Neural cell (in vitro differentiated cells): ENCODE results near the gene SPACA6. TPM values are rescaled to one million over a fixed set of nuclear protein-coding genes. Genes with fewer than 3 reads are reported as not detected.
A peak's percentile ranks its signal among the peaks of the same experiment; 100 is the strongest.
"Not testable (repeated sequence)": the region's sequence is repeated elsewhere in the genome, so short reads cannot be mapped to it uniquely, and the experiment has no call there.

Source experiments
- H2AFZ ChIP-seq: fragments of 200-600, 300-800 bp; sonication (generic), shearing (Covaris generic); 2 replicates; pipeline ENCODE4 v1.6.0; 2014; ENCODE audit warnings: low read depth, mild to moderate bottlenecking, antibody characterized with exemption, low read length, moderate library complexity
- H3F3A ChIP-seq: fragments of 200-600 bp; shearing (Covaris generic); 2 replicates; pipeline ENCODE4 v1.6.1; 2016; ENCODE audit warnings: mild to moderate bottlenecking, moderate library complexity, mixed read lengths, antibody characterized with exemption, low read length; ENCODE audit not compliant: insufficient read depth, poor library complexity, severe bottlenecking
- H3K27ac ChIP-seq: fragments of 200-600, 300-800 bp; sonication (generic), shearing (Covaris generic); 2 replicates; pipeline ENCODE4 v1.5.1; 2014; ENCODE audit warnings: mild to moderate bottlenecking, low read length, moderate library complexity
- H3K27me3 ChIP-seq: fragments of 300-800, 200-600 bp; sonication (generic), shearing (Covaris generic); 2 replicates; pipeline ENCODE4 v1.6.0; 2014; ENCODE audit warnings: mild to moderate bottlenecking, low read depth, low read length, moderate library complexity; ENCODE audit not compliant: insufficient read depth
- H3K36me3 ChIP-seq: fragments of 300-800, 200-600 bp; sonication (generic), shearing (Covaris generic); 2 replicates; pipeline ENCODE4 v1.5.1; 2014; ENCODE audit warnings: mild to moderate bottlenecking, antibody characterized with exemption, low read length, moderate library complexity; ENCODE audit not compliant: insufficient read depth
- H3K4me2 ChIP-seq: fragments of 300-800, 200-600 bp; sonication (generic), shearing (Covaris generic); 2 replicates; pipeline ENCODE4 v1.6.0; 2014; ENCODE audit warnings: mild to moderate bottlenecking, low read length
- H3K4me3 ChIP-seq: fragments of 300-800, 200-600 bp; sonication (generic), shearing (Covaris generic); 2 replicates; pipeline ENCODE4 v1.5.1; 2014; ENCODE audit warnings: mild to moderate bottlenecking, low read length, moderate library complexity
- H3K79me2 ChIP-seq: fragments of 200-600 bp; shearing (Covaris generic); replicated peaks from 2 replicates; pipeline ENCODE4 v1.6.0; 2014; ENCODE audit warnings: mild to moderate bottlenecking, low read length, moderate library complexity; ENCODE audit not compliant: insufficient read depth
- H3K9ac ChIP-seq: fragments of 300-800, 200-600 bp; sonication (generic), shearing (Covaris generic); 2 replicates; pipeline ENCODE4 v1.6.1; 2016; ENCODE audit warnings: mild to moderate bottlenecking, low read length, mixed read lengths
- H3K9me2 ChIP-seq: fragments of 200-600 bp; shearing (Covaris generic); 2 replicates; pipeline ENCODE4 v1.6.1; 2016; ENCODE audit warnings: mild to moderate bottlenecking, low read length, mixed read lengths; ENCODE audit not compliant: insufficient read depth
- H3K9me3 ChIP-seq: fragments of 200-600, 300-800 bp; sonication (generic), shearing (Covaris generic); 2 replicates; pipeline ENCODE4 v1.6.1; 2016; ENCODE audit warnings: mild to moderate bottlenecking, mixed run types, low read length, moderate library complexity, mixed read lengths
- H4K20me1 ChIP-seq: fragments of 200-600 bp; shearing (Covaris generic); 2 replicates; pipeline ENCODE4 v1.6.1; 2016; ENCODE audit warnings: mild to moderate bottlenecking, mixed run types; ENCODE audit not compliant: insufficient read depth
- CTCF ChIP-seq: fragments of 450-650 bp; IDR thresholded peaks from 2 replicates; pipeline ENCODE4 v1.5.1; 2014; ENCODE audit warnings: antibody characterized with exemption, mild to moderate bottlenecking, moderate library complexity; ENCODE audit not compliant: poor library complexity, severe bottlenecking
- EP300 ChIP-seq: fragments of 450-650 bp; conservative IDR thresholded peaks from 2 replicates; pipeline ENCODE4 v1.6.1; 2014; ENCODE audit warnings: antibody characterized with exemption, mild to moderate bottlenecking, moderate library complexity; ENCODE audit not compliant: poor library complexity, severe bottlenecking
- EZH2 ChIP-seq: fragments of 200-600, 300-800 bp; shearing (Covaris generic), sonication (generic); IDR thresholded peaks from 2 replicates; pipeline ENCODE4 v1.6.1; 2014; ENCODE audit warnings: antibody characterized with exemption, low read length, borderline replicate concordance, mild to moderate bottlenecking; ENCODE audit not compliant: insufficient read depth, poor library complexity, severe bottlenecking
- MXI1 ChIP-seq: fragments of 450-650 bp; conservative IDR thresholded peaks from 2 replicates; pipeline ENCODE4 v1.6.1; 2014; ENCODE audit warnings: antibody characterized with exemption, mild to moderate bottlenecking; ENCODE audit not compliant: poor library complexity, severe bottlenecking
- POLR2AphosphoS5 ChIP-seq: IDR thresholded peaks from 2 replicates; pipeline ENCODE4 v1.6.1; 2012
- RAD21 ChIP-seq: fragments of 450-650 bp; conservative IDR thresholded peaks from 2 replicates; pipeline ENCODE4 v1.6.1; 2014; ENCODE audit warnings: antibody characterized with exemption, mild to moderate bottlenecking, moderate library complexity
- REST ChIP-seq: IDR thresholded peaks from 2 replicates; pipeline ENCODE4 v1.6.1; 2012; ENCODE audit warnings: borderline replicate concordance
- SMC3 ChIP-seq: fragments of 450-650 bp; conservative IDR thresholded peaks from 2 replicates; pipeline ENCODE4 v1.6.1; 2014; ENCODE audit warnings: antibody characterized with exemption, mild to moderate bottlenecking, moderate library complexity; ENCODE audit not compliant: poor library complexity
- TAF1 ChIP-seq: IDR thresholded peaks from 2 replicates; pipeline ENCODE4 v1.6.1; 2012; ENCODE audit warnings: low read depth
- polyA minus RNA-seq: library from RNA; depleted of rRNA, polyadenylated mRNA; stranded (reverse); fragments of >200 nt; gene quantifications from 2 replicates; pipeline ENCODE4 v1.2.3, GENCODE V29; 2014
- polyA plus RNA-seq: library from polyadenylated mRNA; depleted of rRNA; stranded (reverse); fragments of >200 nt; gene quantifications from 2 replicates; pipeline ENCODE4 v1.2.3, GENCODE V29; 2014

Gene SPACA6
- polyA plus RNA-seq (5.2 and 11.6 TPM in 2 replicates), polyA minus RNA-seq (6.1 and 6.9 TPM in 2 replicates)

DNA sequence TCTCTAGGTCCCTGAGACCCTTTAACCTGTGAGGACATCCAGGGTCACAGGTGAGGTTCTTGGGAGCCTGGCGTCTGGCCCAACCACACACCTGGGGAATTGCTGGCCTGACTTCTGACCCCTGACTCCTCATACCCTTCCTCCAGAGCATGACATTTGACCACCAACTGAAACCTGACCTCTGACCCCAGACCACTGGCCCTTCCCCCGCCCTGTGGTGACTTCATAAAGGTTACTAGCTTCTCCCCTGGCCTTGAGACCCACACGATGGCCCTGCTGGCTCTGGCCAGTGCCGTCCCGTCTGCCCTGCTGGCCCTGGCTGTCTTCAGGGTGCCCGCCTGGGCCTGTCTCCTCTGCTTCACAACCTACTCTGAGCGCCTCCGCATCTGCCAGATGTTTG lies at the start of gene SPACA6:
Gene SPACA6 (plus strand): TSS at position 71 of the 400 bp plus-strand sequence. CDS start 197 bp downstream, at position 268.
- peak within 1 kb of the TSS; percentile 92 for H3K9ac ChIP-seq
- H3K9me2 ChIP-seq, result no peaks in the 10 kb centered on the region
- no peaks in the 10 kb centered on the region for H3K9me3 ChIP-seq
- H3F3A ChIP-seq, result no peaks in the 10 kb centered on the region
- no peak within 1 kb of the TSS for H3K27ac ChIP-seq
- no peak for TF ChIP-seq MXI1
- no peak for TF ChIP-seq EP300
- TF ChIP-seq EZH2, result no peak
- no peak for TF ChIP-seq SMC3
- TF ChIP-seq RAD21, result no peak
- TF ChIP-seq POLR2AphosphoS5, result no peak
- no peak for TF ChIP-seq CTCF
- no peak for TF ChIP-seq TAF1
- no peak for TF ChIP-seq REST
- peaks cover 39% of the 10 kb centered on the region for H3K79me2 ChIP-seq
- peak within 1 kb of the TSS; percentile 33 for H3K4me2 ChIP-seq
- H3K36me3 ChIP-seq, result peaks cover 2% of the 10 kb centered on the region
- H2AFZ ChIP-seq, result no peak within 1 kb of the TSS
- peak within 1 kb of the TSS; percentile 90 for H3K4me3 ChIP-seq
- H3K27me3 ChIP-seq, result no peaks in the 10 kb centered on the region
- peaks cover 13% of the 10 kb centered on the region for H4K20me1 ChIP-seq

- no peak overlapping the region for H3K4me2 ChIP-seq
- no peak overlapping the region for H3K27ac ChIP-seq
- no peak overlapping the region for H3K9ac ChIP-seq
- no peaks in the 10 kb centered on the region for H3K27me3 ChIP-seq
- H2AFZ ChIP-seq, result no peak overlapping the region
- no peaks in the 10 kb centered on the region for H3F3A ChIP-seq
- TF ChIP-seq EZH2 (no peak), REST (no peak), RAD21 (no peak), POLR2AphosphoS5 (no peak), EP300 (no peak), SMC3 (no peak), CTCF (no peak)
- H3K9me2 ChIP-seq, result no peaks in the 10 kb centered on the region
- no peaks in the 10 kb centered on the region for H4K20me1 ChIP-seq
- H3K4me3 ChIP-seq, result no peak overlapping the region
- no peaks in the 10 kb centered on the region for H3K79me2 ChIP-seq
- H3K9me3 ChIP-seq, result no peaks in the 10 kb centered on the region
- no peaks in the 10 kb centered on the region for H3K36me3 ChIP-seq
Measured at GRCh38 chr19:51644636-51645271, 48.4 kb upstream of the SPACA6 start.

- H3K4me2 ChIP-seq, H3F3A ChIP-seq, H3K27ac ChIP-seq, H3K9me3 ChIP-seq, H3K4me3 ChIP-seq, H3K9me2 ChIP-seq, H3K9ac ChIP-seq, H3K27me3 ChIP-seq, H4K20me1 ChIP-seq, H2AFZ ChIP-seq, H3K36me3 ChIP-seq, H3K79me2 ChIP-seq: not testable (repeated sequence)
Measured at GRCh38 chr19:51646730-51647129, 46.4 kb upstream of the SPACA6 start, which contains the start of gene SIGLEC14. Gene SIGLEC14, minus strand, starts transcription at chr19:51646825. Its CDS starts 66 bp downstream, at chr19:51646759.
